ENCODE results near the gene ADD3.

The ADD3 gene

DNA sequence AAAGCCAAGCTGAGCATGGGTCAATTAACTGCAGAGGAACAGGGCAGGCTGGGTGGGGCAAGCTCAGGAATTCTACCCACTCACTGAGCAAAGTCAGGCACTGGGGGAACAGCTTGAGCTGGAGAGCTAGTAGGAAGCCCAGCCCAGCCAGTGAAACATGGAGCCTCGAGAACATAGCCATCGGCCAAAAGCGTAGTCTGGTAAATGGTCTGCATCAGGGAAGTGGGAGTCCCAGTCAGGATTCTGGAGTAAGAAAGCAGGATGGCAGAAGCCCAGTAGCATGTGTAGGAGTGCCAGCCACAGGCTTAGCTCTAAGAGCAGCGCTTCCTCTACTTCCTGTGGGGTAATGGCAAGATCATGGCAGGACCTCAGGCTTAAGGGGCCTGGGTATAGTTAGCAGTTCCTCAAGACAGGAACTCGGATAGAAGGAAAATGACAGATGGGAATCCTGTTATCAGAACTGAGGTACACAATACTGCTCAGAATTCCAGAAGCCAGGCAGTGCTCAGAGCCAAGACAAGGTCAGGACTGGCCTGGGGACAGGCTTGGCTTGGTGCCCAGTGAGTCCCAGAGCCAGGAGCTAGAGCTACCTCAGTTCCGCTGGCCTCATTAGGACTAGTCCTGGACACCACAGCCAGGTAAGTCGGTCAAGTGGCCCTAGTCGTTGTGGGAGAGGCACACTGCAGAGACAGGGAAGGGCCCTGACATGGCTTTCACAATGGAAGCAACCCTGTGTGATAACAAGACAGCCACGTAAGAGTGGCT lies 134.3 kb downstream of the ADD3 start:
- TF ChIP-seq, protein P1, sequence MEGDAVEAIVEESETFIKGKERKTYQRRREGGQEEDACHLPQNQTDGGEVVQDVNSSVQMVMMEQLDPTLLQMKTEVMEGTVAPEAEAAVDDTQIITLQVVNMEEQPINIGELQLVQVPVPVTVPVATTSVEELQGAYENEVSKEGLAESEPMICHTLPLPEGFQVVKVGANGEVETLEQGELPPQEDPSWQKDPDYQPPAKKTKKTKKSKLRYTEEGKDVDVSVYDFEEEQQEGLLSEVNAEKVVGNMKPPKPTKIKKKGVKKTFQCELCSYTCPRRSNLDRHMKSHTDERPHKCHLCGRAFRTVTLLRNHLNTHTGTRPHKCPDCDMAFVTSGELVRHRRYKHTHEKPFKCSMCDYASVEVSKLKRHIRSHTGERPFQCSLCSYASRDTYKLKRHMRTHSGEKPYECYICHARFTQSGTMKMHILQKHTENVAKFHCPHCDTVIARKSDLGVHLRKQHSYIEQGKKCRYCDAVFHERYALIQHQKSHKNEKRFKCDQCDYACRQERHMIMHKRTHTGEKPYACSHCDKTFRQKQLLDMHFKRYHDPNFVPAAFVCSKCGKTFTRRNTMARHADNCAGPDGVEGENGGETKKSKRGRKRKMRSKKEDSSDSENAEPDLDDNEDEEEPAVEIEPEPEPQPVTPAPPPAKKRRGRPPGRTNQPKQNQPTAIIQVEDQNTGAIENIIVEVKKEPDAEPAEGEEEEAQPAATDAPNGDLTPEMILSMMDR (IDR thresholded peaks at IDR 0.05; ENCODE audit: low read depth, low read length): no peak
- no peak for DNase-seq (ENCODE audit: low read depth, low spot score)
- in situ Hi-C loops (cut with HindIII; ENCODE audit: low sequenced_read_pairs): loop anchor here (25.0 kb wide), 1 partner anchor 145 kb away; no protein-coding TSS in a partner anchor
- H3K4me3 ChIP-seq (ENCODE audit: low read depth, low read length): no peak overlapping the region

DNA sequence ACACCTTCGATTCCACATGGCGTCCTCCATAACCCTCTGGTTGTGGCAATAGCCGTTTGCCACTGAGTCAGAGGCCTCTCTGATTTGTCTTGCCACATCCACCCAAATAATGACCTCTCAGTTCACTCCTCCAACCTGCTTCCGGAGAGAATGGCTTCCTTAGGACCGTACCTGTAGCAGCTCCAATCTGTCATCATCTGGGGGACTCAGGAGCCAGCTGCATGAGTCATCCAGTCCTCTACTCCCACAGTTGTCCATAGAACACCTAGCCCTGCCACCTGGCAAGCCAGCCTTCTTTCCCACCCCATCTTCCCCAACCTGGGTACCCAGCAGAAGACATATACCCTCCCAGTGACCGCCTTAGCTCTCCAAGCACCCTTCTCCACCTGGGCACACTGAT lies 135.2 kb downstream of the ADD3 start:
- in situ Hi-C loops (cut with HindIII; ENCODE audit: low sequenced_read_pairs): loop anchor here (25.0 kb wide), 1 partner anchor 144 kb away; no protein-coding TSS in a partner anchor

DNA sequence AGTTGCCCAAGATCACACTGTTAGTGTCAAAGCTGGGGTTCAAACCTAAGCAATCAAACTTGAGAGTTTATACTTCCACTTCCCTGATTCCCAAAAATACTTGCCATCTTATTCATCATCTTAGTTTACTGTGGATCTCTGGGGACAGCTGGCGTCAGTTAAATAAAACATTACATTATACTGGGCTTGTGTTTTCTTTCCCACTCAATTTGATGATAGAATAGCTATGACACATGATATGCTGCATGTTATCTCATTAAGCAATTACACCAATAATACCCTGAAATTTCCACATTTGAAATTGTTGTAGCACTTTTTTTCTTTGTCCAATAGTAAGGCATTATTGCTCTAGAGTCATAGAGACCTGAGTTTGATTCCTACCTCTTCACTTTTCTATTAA lies 136.7 kb downstream of the ADD3 start:
- no peak for DNase-seq (ENCODE audit: low read depth, low spot score)
- no peak overlapping the region for H3K4me3 ChIP-seq (ENCODE audit: low read depth, low read length)
- in situ Hi-C loops (cut with HindIII; ENCODE audit: low sequenced_read_pairs): loop anchor here (25.0 kb wide), 1 partner anchor 143 kb away; no protein-coding TSS in a partner anchor
- TF ChIP-seq, protein P1 (IDR thresholded peaks at IDR 0.05; ENCODE audit: low read depth, low read length): no peak

More for the DNA sequence above, 135.2 kb downstream of the ADD3 start:
- no peak for DNase-seq (ENCODE audit: low read depth, low spot score)
- TF ChIP-seq, protein P1 (IDR thresholded peaks at IDR 0.05; ENCODE audit: low read depth, low read length): no peak
- H3K4me3 ChIP-seq (ENCODE audit: low read depth, low read length): no peak overlapping the region

DNA sequence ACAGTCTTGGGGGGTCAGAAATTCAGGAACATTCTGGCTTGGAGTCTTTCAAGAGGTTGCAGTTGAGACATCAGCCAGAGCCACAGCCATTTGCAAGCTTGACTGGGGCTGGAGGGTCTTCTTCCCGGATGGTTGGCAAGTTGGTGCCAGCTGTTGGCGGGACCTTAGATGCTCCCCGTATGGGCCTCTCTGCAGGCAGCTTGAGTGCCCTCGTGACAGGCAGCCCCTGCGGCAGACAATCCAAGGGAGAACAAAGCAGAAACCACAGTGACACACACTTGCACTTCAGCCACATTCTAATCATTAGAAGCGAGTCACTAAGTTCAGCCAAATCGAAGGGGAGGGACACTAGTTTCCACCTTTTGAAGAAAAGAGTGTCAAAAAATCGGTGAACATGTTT lies 140.2 kb downstream of the ADD3 start:
- in situ Hi-C loops (cut with HindIII; ENCODE audit: low sequenced_read_pairs): loop anchor here (25.0 kb wide), 1 partner anchor 139 kb away; no protein-coding TSS in a partner anchor
- no peak overlapping the region for H3K4me3 ChIP-seq (ENCODE audit: low read depth, low read length)
- no peak for DNase-seq (ENCODE audit: low read depth, low spot score)

DNA sequence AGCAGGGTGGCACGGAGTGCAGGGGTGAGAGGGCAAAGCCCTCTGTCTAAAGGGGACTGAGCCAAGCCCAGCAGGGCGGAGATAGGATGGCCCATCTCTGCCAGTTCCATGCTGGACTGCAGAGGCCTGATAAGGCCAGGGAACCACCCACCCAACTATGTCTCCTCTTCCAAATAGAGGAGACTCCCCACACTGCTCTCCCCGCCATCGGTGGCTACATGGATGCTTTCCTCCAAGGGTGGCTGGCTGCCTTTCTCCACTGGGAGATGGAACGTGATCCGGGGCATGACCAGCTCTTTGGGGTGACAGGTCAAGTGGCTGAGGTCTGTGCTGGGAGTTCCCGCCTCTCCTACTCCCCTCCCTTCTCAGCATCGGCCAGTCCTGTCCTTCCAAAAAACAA lies 141.5 kb downstream of the ADD3 start:
- in situ Hi-C loops (cut with HindIII; ENCODE audit: low sequenced_read_pairs): loop anchor here (25.0 kb wide), 1 partner anchor 138 kb away; no protein-coding TSS in a partner anchor
- TF ChIP-seq, protein P1 (IDR thresholded peaks at IDR 0.05; ENCODE audit: low read depth, low read length): no peak
- no peak for DNase-seq (ENCODE audit: low read depth, low spot score)
- no peak overlapping the region for H3K4me3 ChIP-seq (ENCODE audit: low read depth, low read length)

More for the DNA sequence above, 140.2 kb downstream of the ADD3 start:
- TF ChIP-seq, protein P1 (IDR thresholded peaks at IDR 0.05; ENCODE audit: low read depth, low read length): no peak

DNA sequence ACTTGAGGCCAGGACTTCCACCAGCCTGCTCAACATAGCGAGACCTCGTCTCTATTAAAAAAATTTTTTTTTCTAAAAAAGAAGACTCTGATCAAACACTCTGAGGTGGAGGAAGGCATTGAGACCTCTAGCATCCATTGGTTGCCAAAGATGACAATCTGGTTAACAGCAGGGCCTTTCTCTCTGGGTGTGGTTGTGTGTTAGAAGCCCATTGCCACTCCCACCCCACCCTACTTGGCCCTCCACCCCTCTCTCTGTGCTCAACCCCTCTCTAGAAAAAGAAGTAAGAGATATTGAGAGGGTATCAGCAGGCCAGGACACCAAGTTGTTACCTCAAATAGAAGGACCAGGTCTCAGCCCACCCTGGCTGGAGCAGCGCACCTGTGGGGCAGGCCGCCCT lies 142.3 kb downstream of the ADD3 start:
- no peak for DNase-seq (ENCODE audit: low read depth, low spot score)
- TF ChIP-seq, protein P1 (IDR thresholded peaks at IDR 0.05; ENCODE audit: low read depth, low read length): no peak
- in situ Hi-C loops (cut with HindIII; ENCODE audit: low sequenced_read_pairs): no loop called here
- H3K4me3 ChIP-seq (ENCODE audit: low read depth, low read length): no peak overlapping the region

Measured in astrocyte of the spinal cord (primary cell).